GM10847 (cell line): ENCODE results near the gene CCL24.

ENCODE experiments used
- POLR2A ChIP-seq: IDR thresholded peaks from 2 replicates; pipeline ENCODE4 v1.6.1; 2011; ENCODE audit not compliant: insufficient read length; ENCODE audit errors: extremely low read depth

Gene CCL24, protein sequence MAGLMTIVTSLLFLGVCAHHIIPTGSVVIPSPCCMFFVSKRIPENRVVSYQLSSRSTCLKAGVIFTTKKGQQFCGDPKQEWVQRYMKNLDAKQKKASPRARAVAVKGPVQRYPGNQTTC

DNA sequence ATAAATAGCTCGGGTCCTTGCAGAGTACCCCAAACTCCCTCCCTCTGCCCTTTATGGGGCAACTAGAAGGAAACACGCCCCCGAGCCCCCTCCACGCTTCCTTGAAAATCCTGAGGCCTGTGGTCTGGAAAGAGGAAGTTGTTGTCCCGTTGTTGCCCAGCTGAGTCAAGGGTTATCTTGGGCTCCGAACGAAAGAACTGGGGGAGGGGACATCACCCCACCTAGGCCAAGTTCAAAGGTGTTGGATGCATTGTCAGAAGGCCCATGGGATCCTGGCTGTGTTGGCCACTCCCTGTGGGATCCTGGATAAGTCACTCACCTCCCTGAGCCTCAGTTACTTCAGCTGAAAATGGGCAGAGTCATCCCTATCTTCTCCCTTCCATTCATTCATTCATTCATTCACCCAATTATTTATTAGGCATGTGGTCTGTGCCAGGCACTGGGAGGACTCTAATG is at the start of gene CCL24:
TSS of gene CCL24 (minus strand) at position 26 of the 456 bp plus-strand sequence. CDS start 91 bp downstream, outside the sequence.
- no peak for TF ChIP-seq POLR2A

GRCh38 chr7:75861636-75862035 is 48.0 kb upstream of the CCL24 start:
- TF ChIP-seq POLR2A: no peak

GRCh38 chr7:75858410-75858809 is 44.8 kb upstream of the CCL24 start:
- no peak for TF ChIP-seq POLR2A

GRCh38 chr7:75856536-75856935 is 42.9 kb upstream of the CCL24 start:
- TF ChIP-seq POLR2A: no peak

DNA sequence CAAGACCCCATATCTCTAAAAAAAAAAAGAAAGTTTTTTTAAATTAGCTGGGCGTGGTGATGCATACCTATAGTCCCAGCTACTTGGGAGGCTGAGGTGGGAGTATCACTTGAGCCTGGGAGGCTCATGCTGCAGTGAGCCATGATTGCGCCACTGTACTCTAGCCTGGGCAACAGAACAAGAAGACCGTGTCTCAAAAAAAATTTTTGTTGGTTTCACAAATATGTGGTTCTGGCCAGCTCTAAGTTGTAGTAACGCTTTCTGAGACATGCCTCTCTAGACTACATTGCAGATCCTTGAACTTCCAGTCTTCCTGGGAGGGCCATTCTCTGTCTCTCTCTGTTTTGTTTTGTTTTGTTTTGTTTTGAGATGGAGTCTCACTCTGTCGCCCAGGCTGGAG is 40.6 kb upstream of the CCL24 start:
- TF ChIP-seq POLR2A: no peak

GRCh38 chr7:75850235-75850634 is 36.6 kb upstream of the CCL24 start:
- no peak for TF ChIP-seq POLR2A

DNA sequence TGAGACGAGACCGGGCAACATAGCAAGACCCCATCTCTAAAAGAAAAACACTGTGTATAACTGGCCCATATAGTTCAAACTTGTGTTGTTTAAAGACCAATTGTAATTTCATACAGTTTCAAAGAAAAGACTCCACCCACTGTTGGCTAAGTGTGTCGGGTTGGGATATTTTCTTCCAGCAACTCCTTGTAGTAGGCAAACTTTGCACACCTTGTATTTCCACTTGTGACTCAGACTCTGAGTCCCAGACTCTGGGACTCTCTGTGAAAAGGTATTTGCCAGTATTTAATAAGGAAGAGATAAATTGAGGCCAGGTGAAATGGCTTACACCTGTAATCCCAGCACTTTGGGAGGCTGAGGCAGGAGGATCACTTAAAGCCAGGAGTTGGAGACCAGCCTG is 36.0 kb upstream of the CCL24 start:
- no peak for TF ChIP-seq POLR2A

DNA sequence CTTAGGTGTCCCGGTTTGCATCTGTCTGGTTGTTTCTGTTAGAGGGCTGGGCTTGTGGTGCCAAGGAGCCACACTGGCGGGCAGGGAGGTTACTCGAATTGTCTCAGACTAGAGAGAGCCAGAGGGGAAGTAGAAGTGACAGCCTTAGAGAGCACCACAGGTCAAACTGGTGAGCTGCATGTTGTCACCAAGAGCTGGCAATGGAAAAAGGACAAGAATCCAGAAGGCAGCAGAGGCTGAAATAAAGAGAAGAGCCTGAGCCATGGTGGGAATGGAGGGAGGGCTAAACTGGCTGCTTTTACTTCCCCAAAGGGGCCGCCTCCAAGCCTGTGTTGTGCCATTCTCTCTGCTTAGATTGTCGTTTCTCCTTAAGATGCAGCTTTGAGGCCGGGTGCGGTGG is 34.1 kb upstream of the CCL24 start:
- no peak for TF ChIP-seq POLR2A

- no peak for TF ChIP-seq POLR2A
Measured at GRCh38 chr7:75844158-75844557, 30.6 kb upstream of the CCL24 start.

DNA sequence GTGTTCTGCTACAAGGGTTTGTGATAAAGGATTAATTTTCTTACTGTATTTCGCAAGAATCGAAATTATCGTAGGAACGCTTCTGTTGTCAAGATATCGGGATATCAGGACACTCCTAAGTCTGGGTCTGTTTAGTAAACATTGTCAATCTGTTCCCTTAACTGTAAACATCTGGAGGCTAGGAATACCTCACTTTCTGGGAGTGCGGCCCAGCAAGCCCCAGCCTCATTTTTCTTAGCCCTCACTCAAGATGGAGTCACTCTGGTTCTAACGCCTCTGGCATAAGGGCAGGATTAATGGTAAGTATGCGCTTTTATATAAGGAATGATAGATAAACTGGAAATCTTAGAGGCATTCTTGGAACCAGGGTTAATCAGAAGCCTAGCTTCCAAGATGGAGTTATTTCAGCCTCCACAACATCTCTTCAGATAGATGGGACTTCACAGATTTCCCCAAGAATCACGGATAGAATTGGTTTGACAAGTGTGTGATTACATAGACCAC is 30.1 kb upstream of the CCL24 start:
- TF ChIP-seq POLR2A: no peak

DNA sequence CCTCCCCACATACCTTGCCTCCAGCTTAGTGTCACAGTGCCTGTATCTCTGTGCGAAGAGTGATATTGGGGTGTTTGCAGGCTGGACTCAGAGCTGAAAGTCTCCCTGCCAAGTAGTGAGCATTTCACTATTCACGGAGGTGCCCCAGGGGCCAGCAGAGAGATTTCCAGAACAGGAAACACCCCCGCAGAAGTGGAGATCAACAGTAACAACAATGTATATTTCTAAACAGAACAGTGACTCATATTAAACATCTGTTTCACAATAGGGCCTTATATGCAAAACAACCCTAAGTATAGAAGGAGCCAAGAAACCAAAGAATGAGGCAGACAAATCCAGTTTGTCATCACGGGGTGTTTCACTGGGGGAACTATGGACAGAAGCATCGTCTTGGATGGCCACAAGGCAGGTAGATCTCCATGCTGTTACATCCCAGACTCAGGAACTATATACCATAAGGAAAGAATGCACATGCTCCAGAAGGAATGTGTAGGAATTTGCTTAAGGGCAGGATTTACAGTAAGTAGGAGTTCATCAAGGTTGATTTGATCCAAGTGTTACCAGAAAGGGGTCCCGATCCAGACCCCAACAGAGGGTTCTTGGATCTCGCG is 29.3 kb upstream of the CCL24 start:
- TF ChIP-seq POLR2A: no peak

GRCh38 chr7:75840029-75840428 is 26.4 kb upstream of the CCL24 start:
- no peak for TF ChIP-seq POLR2A

DNA sequence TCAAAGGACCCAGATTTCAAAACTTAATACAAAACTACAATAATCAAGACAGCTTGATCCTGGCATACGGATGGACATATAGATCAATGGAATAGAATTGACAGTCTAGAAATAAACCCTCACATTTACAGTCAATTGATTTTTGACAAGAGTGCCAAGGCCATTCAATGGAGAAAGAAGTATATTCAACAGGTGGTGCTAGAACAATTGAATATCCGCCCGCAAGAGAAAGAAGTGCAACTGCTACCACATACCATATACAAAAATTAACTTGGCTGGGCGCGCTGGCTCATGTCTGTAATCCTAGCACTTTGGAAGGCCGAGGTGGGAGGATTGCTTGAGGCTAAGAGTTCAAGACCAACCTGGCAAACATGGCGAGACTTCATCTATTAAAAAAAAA is 23.2 kb upstream of the CCL24 start:
- TF ChIP-seq POLR2A: no peak

- TF ChIP-seq POLR2A: no peak
Measured at GRCh38 chr7:75835688-75836285, 22.2 kb upstream of the CCL24 start.

GRCh38 chr7:75830978-75831377 is 17.4 kb upstream of the CCL24 start:
- no peak for TF ChIP-seq POLR2A

GRCh38 chr7:75823198-75823910 is 9.7 kb upstream of the CCL24 start:
- TF ChIP-seq POLR2A: no peak
